Nephron (organoid): ENCODE measurements around the gene SYTL1.
A peak's percentile ranks its signal among the peaks of the same experiment; 100 is the strongest.

Source experiments
- H3K27ac Mint-ChIP-seq, 3 experiments: 2 replicates each; pipeline ENCODE4 v1.8.0; 2020; ENCODE audit warnings: mixed read lengths in 3 of 3, mild to moderate bottlenecking in 2 of 3, moderate library complexity in 1 of 3
- H3K27me3 Mint-ChIP-seq: 2 replicates; pipeline ENCODE4 v1.8.0; 2021; ENCODE audit warnings: low read depth, mild to moderate bottlenecking, moderate library complexity, mixed read lengths
- H3K36me3 Mint-ChIP-seq: 2 replicates; pipeline ENCODE4 v1.8.0; 2020; ENCODE audit warnings: low read depth, mixed read lengths
- H3K4me1 Mint-ChIP-seq: 2 replicates; pipeline ENCODE4 v1.8.0; 2020; ENCODE audit warnings: mixed read lengths
- H3K4me3 Mint-ChIP-seq, 3 experiments: 2 replicates each; pipeline ENCODE4 v1.8.0; 2020; ENCODE audit warnings: mild to moderate bottlenecking in 3 of 3, mixed read lengths in 3 of 3, moderate library complexity in 2 of 3
- H3K9me3 Mint-ChIP-seq: 2 replicates; pipeline ENCODE4 v1.8.0; 2020; ENCODE audit warnings: mixed read lengths
- CTCF ChIP-seq, 3 experiments: fragments of 200-600 bp; sonication (generic); IDR thresholded peaks; one replicate each; pipeline ENCODE4 v1.5.0; 2021; ENCODE audit warnings: antibody characterized with exemption in 3 of 3; ENCODE audit not compliant: unreplicated experiment in 3 of 3

The SYTL1 gene

DNA sequence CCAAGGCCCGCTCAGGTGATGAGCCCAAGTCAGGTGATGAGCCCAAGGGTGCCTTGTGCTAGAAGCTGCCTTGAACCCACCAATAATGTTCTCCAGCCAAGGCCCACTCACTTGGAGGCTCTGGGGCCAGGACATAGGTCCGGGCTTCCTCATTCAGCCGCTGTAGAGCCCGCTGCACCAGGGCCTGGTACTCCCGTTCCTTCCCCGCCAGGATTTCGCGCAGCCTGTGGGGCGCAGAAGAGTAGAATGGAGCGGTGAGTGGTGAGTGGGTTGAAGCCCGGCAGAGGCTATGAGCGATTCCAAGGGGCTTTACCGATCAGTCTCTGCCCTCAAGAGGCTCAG lies 14.4 kb downstream of the SYTL1 start:
- Mint-ChIP-seq H3K9me3 (no peaks in the 10 kb centered on the region), H3K4me1 (peaks cover 7% of the 10 kb centered on the region), H3K36me3 (peaks cover 8% of the 10 kb centered on the region)

GRCh38 chr1:27356619-27357280 lies 14.9 kb downstream of the SYTL1 start:
- H3K9me3 Mint-ChIP-seq, result no peaks in the 10 kb centered on the region

More for the DNA sequence above, 14.4 kb downstream of the SYTL1 start:
- TF ChIP-seq CTCF (IDR thresholded peaks at IDR 0.05; ENCODE audit: unreplicated experiment in 3 of 3), result no peak
- no peak overlapping the region for H3K4me3 Mint-ChIP-seq
- peaks cover 35% of the 10 kb centered on the region for H3K27me3 Mint-ChIP-seq
- H3K27ac Mint-ChIP-seq, result no peak overlapping the region

GRCh38 chr1:27357281-27358037 lies 15.6 kb downstream of the SYTL1 start:
- H3K27ac Mint-ChIP-seq, result no peak overlapping the region
- H3K4me1 Mint-ChIP-seq, result peaks cover 7% of the 10 kb centered on the region
- no peaks in the 10 kb centered on the region for H3K9me3 Mint-ChIP-seq
- peaks cover 8% of the 10 kb centered on the region for H3K36me3 Mint-ChIP-seq
- H3K27me3 Mint-ChIP-seq, result peaks cover 30% of the 10 kb centered on the region
- peak; percentile 96 to 99 (median 99) for TF ChIP-seq CTCF (IDR thresholded peaks at IDR 0.05; ENCODE audit: unreplicated experiment in 3 of 3)
- H3K4me3 Mint-ChIP-seq, result no peak overlapping the region

More at GRCh38 chr1:27356619-27357280, 14.9 kb downstream of the SYTL1 start:
- Mint-ChIP-seq H3K4me3 (no peak overlapping the region), H3K4me1 (peaks cover 7% of the 10 kb centered on the region), H3K27ac (no peak overlapping the region), H3K27me3 (peaks cover 31% of the 10 kb centered on the region), H3K36me3 (peaks cover 8% of the 10 kb centered on the region)
- no peak for TF ChIP-seq CTCF (IDR thresholded peaks at IDR 0.05; ENCODE audit: unreplicated experiment in 3 of 3)

DNA sequence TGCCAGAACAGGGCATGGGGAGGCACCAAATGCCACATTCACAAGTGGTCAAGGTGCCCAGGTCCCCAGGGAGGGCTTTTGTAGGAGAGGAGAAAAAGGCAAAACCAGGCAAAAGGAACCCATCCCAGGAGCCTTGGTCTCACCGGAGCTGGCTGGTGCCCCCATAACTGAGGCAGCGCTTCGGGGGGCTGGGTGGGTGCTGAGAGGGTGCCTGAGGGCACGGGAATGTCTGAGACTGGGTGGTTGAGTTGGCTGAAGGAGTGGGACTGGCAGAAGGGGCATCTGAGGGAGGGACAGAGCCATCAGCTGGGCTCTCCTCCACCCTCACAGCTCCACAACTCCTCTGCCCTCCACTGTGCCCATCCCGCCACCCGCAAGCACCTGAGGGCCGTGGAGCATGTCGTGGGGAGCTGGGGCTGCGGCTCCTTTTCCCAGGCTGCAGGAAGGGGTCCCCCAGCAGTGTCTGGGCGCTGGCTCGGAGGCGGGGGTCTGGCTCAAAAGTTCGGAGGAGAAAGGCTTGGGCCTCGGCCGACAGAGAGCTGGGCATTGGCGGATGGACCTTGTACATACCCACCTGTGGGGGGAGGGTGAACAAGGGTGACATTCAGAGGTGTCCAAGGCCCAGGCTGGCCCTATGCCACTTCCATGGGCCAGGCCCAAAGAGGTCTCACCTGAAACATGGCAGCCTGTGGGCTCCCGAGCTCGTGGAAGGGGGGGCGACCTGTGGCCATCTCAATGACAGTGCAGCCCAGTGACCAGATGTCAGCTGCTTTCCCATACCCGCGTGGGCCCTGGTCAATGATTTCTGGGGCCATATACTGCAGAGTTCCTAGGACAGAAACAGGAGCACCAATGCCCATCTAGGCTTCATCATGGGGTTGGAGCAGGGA lies 16.5 kb downstream of the SYTL1 start:
- H3K4me3 Mint-ChIP-seq, result no peak overlapping the region
- H3K27me3 Mint-ChIP-seq, result peaks cover 30% of the 10 kb centered on the region
- no peaks in the 10 kb centered on the region for H3K9me3 Mint-ChIP-seq
- H3K36me3 Mint-ChIP-seq, result peaks cover 8% of the 10 kb centered on the region
- H3K27ac Mint-ChIP-seq, result no peak overlapping the region
- no peak for TF ChIP-seq CTCF (IDR thresholded peaks at IDR 0.05; ENCODE audit: unreplicated experiment in 3 of 3)
- H3K4me1 Mint-ChIP-seq, result peaks cover 7% of the 10 kb centered on the region

DNA sequence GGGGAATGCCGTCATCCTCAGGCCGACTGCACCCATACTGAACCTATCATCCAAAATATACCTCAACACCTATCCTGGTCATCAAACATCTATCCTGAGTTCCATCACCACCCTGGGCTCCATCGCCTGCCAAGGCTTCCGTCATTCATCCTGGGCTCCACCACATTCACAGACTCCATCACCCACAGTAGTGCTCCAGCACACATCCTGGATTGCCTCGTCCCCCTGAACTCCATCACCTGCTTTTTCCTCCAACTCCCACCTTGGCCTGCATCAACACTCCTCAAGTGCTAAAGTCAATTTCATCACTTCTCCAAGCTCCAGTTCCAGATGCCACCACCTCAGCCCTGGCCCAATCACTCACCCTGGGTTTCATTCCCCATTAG lies 17.1 kb downstream of the SYTL1 start:
- Mint-ChIP-seq H3K4me1 (peaks cover 7% of the 10 kb centered on the region), H3K4me3 (peak overlapping the region in 1 of 3 experiments; percentile 36), H3K36me3 (peaks cover 8% of the 10 kb centered on the region), H3K27me3 (peaks cover 30% of the 10 kb centered on the region), H3K27ac (no peak overlapping the region), H3K9me3 (no peaks in the 10 kb centered on the region)
- TF ChIP-seq CTCF (IDR thresholded peaks at IDR 0.05; ENCODE audit: unreplicated experiment in 3 of 3), result no peak
